ENCODE results near the gene OR12D1.

DNA sequence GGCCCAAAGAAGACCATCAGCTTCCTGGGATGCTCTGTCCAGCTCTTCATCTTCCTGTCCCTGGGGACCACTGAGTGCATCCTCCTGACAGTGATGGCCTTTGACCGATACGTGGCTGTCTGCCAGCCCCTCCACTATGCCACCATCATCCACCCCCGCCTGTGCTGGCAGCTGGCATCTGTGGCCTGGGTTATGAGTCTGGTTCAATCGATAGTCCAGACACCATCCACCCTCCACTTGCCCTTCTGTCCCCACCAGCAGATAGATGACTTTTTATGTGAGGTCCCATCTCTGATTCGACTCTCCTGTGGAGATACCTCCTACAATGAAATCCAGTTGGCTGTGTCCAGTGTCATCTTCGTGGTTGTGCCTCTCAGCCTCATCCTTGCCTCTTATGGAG is 47.3 kb downstream of the OR12D1 start:
- no peak for TF ChIP-seq KDM4B (IDR thresholded peaks at IDR 0.05; ENCODE audit: borderline replicate concordance in 2 of 2, low read depth in 1 of 2)
- TF ChIP-seq SP1 (CRISPR knock-in tag; IDR thresholded peaks at IDR 0.05): no peak
- TF ChIP-seq, protein P1, sequence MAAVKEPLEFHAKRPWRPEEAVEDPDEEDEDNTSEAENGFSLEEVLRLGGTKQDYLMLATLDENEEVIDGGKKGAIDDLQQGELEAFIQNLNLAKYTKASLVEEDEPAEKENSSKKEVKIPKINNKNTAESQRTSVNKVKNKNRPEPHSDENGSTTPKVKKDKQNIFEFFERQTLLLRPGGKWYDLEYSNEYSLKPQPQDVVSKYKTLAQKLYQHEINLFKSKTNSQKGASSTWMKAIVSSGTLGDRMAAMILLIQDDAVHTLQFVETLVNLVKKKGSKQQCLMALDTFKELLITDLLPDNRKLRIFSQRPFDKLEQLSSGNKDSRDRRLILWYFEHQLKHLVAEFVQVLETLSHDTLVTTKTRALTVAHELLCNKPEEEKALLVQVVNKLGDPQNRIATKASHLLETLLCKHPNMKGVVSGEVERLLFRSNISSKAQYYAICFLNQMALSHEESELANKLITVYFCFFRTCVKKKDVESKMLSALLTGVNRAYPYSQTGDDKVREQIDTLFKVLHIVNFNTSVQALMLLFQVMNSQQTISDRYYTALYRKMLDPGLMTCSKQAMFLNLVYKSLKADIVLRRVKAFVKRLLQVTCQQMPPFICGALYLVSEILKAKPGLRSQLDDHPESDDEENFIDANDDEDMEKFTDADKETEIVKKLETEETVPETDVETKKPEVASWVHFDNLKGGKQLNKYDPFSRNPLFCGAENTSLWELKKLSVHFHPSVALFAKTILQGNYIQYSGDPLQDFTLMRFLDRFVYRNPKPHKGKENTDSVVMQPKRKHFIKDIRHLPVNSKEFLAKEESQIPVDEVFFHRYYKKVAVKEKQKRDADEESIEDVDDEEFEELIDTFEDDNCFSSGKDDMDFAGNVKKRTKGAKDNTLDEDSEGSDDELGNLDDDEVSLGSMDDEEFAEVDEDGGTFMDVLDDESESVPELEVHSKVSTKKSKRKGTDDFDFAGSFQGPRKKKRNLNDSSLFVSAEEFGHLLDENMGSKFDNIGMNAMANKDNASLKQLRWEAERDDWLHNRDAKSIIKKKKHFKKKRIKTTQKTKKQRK (IDR thresholded peaks at IDR 0.05; ENCODE audit: borderline replicate concordance, low read depth, low read length): no peak
- TF ChIP-seq FOXK2 (conservative IDR thresholded peaks at IDR 0.05 in 1 of 2, IDR thresholded peaks at IDR 0.05 in 1 of 2; ENCODE audit: low read depth in 2 of 2): no peak
- TF ChIP-seq, protein P2, sequence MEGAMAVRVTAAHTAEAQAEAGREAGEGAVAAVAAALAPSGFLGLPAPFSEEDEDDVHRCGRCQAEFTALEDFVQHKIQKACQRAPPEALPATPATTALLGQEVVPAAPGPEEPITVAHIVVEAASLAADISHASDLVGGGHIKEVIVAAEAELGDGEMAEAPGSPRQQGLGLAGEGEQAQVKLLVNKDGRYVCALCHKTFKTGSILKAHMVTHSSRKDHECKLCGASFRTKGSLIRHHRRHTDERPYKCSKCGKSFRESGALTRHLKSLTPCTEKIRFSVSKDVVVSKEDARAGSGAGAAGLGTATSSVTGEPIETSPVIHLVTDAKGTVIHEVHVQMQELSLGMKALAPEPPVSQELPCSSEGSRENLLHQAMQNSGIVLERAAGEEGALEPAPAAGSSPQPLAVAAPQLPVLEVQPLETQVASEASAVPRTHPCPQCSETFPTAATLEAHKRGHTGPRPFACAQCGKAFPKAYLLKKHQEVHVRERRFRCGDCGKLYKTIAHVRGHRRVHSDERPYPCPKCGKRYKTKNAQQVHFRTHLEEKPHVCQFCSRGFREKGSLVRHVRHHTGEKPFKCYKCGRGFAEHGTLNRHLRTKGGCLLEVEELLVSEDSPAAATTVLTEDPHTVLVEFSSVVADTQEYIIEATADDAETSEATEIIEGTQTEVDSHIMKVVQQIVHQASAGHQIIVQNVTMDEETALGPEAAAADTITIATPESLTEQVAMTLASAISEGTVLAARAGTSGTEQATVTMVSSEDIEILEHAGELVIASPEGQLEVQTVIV (CRISPR knock-in tag; IDR thresholded peaks at IDR 0.05; ENCODE audit: borderline replicate concordance): no peak
- no peak for TF ChIP-seq POLR2AphosphoS5 (IDR thresholded peaks at IDR 0.05; ENCODE audit: control insufficient read depth, insufficient read depth, low read depth, low read length)
